Rectal smooth muscle tissue (tissue), 1 donor: Measurements from ENCODE around the gene PDE3A.
"Not testable (repeated sequence)": the region's sequence is repeated elsewhere in the genome, so short reads cannot be mapped to it uniquely, and the experiment has no call there.

Experiments
- H3K27ac ChIP-seq: one replicate; pipeline ENCODE4 v1.7.0; 2013; ENCODE audit warnings: low read depth, low read length, inconsistent platforms
- H3K27me3 ChIP-seq: one replicate; pipeline ENCODE4 v1.7.0; 2013; ENCODE audit warnings: low read length; ENCODE audit not compliant: control insufficient read depth, insufficient read depth
- H3K36me3 ChIP-seq: one replicate; pipeline ENCODE4 v1.7.0; 2013; ENCODE audit warnings: low read length; ENCODE audit not compliant: control insufficient read depth, insufficient read depth
- H3K4me1 ChIP-seq: one replicate; pipeline ENCODE4 v1.7.0; 2013; ENCODE audit warnings: low read length; ENCODE audit not compliant: control insufficient read depth, insufficient read depth
- H3K4me3 ChIP-seq: one replicate; pipeline ENCODE4 v1.7.0; 2013; ENCODE audit warnings: low read length
- H3K9ac ChIP-seq: one replicate; pipeline ENCODE4 v1.7.0; 2013; ENCODE audit warnings: low read length

The PDE3A gene

DNA sequence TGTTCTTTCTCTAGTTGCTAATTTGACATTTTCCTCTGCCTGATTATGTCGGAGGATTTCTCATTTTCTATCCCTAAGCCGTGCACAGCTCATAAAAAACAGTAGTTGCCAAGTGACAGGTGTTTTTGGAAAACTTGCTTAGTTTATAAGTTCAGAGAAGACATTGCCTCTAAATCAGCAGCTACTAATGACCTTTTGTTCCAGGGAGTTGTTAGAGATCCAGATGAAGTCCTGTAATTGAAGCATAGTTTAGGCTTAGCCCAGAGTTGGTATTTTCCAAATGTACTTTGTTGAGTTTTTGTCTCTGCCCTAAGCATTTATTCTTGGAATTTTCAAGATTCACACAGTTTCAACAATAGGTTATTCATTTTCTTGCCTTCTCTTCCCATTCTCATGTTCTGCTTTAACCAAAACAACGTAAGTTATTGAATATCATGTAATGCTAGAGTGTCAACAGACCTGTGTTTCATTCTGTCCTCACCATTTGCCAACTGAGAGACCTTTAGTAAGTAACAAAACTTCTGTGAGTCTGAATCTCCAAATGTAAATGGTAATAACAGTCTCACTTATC is 216.8 kb downstream of the PDE3A start:
- H3K27me3 ChIP-seq, result no peaks in the 10 kb centered on the region
- peak overlapping the region; percentile 20 for H3K4me3 ChIP-seq
- H3K36me3 ChIP-seq, result no peaks in the 10 kb centered on the region
- no peak overlapping the region for H3K9ac ChIP-seq
- peaks cover 14% of the 10 kb centered on the region for H3K4me1 ChIP-seq
- H3K27ac ChIP-seq, result peak overlapping the region; percentile 80

DNA sequence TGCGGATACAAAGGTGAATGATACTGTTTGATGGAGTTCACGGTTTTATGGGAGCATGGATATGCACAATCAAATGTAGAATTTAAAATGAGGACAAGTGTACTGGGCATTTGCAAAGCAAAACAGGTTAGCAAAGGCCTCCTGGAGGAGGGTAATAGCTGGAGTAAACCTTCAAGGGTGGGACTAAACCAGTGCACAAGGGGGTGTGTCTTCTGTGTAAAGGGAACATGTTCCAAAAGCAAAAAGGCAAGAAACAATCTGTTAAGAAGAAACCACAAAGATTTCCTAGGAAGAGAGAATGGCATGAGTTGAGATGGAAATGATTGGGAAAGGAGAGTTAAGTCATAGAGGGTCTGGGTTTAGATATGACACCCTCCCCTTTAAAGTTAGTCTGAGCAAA is 217.6 kb downstream of the PDE3A start:
- H3K27me3 ChIP-seq, result no peaks in the 10 kb centered on the region
- peaks cover 14% of the 10 kb centered on the region for H3K4me1 ChIP-seq
- no peak overlapping the region for H3K4me3 ChIP-seq
- peak overlapping the region; percentile 80 for H3K27ac ChIP-seq
- no peak overlapping the region for H3K9ac ChIP-seq
- no peaks in the 10 kb centered on the region for H3K36me3 ChIP-seq

- Histone ChIP-seq H3K9ac (no peak overlapping the region), H3K27me3 (no peaks in the 10 kb centered on the region), H3K4me1 (peaks cover 18% of the 10 kb centered on the region), H3K36me3 (no peaks in the 10 kb centered on the region), H3K27ac (peak overlapping the region; percentile 71), H3K4me3 (no peak overlapping the region)
Measured at GRCh38 chr12:20588042-20588441, 219.7 kb downstream of the PDE3A start.

DNA sequence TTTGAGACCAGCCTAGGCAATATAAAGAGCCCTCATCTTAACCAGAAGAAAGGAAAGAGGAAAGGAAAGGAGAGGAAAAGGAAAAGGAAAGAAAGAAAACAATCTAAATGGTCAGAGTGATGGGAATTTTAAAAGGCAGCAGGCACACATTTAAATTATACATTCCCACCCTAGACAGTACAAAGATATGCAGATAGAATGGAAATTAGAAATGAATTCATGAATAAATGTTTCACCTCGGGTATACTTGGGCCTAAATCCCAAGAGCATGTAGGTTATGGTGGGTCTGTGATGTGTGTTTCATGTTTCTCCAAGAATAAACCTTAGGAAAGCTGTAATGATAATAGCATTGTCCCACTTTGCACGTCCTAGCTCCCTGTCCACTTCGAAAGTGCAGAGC is 222.2 kb downstream of the PDE3A start:
- Histone ChIP-seq H3K4me1 (peaks cover 11% of the 10 kb centered on the region), H3K36me3 (no peaks in the 10 kb centered on the region), H3K27me3 (no peaks in the 10 kb centered on the region), H3K4me3 (no peak overlapping the region), H3K27ac (no peak overlapping the region), H3K9ac (no peak overlapping the region)

- Histone ChIP-seq H3K36me3 (no peaks in the 10 kb centered on the region), H3K4me1 (peaks cover 8% of the 10 kb centered on the region), H3K9ac (no peak overlapping the region), H3K27ac (no peak overlapping the region), H3K27me3 (no peaks in the 10 kb centered on the region), H3K4me3 (no peak overlapping the region)
Measured at GRCh38 chr12:20592556-20592955, 224.2 kb downstream of the PDE3A start.

DNA sequence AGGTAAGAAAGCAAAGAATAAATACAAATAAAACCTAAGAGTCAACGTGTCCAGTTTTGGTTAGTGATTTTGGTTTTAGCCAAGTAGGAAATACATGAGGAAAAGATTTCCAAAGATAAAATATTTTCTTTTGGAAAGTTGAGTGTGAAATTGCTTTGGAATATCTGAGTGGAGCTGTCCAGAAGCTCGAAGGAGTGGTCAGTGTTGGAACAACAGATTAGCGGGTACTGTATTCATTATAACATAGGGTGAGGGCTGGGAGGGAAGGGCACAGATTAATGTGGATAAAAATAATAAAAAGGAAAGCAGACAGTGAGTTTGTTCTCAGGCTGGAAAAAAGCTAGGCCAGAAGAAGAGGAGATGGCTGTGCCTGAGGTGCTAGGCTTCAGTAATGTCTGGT is 225.3 kb downstream of the PDE3A start:
- Histone ChIP-seq H3K4me3 (no peak overlapping the region), H3K36me3 (no peaks in the 10 kb centered on the region), H3K4me1 (peaks cover 3% of the 10 kb centered on the region), H3K27me3 (no peaks in the 10 kb centered on the region), H3K9ac (no peak overlapping the region), H3K27ac (no peak overlapping the region)

- Histone ChIP-seq H3K4me1 (peaks cover 8% of the 10 kb centered on the region), H3K36me3 (no peaks in the 10 kb centered on the region), H3K4me3 (no peak overlapping the region), H3K9ac (no peak overlapping the region), H3K27ac (no peak overlapping the region), H3K27me3 (no peaks in the 10 kb centered on the region)
Measured at GRCh38 chr12:20596061-20596460, 227.7 kb downstream of the PDE3A start.

DNA sequence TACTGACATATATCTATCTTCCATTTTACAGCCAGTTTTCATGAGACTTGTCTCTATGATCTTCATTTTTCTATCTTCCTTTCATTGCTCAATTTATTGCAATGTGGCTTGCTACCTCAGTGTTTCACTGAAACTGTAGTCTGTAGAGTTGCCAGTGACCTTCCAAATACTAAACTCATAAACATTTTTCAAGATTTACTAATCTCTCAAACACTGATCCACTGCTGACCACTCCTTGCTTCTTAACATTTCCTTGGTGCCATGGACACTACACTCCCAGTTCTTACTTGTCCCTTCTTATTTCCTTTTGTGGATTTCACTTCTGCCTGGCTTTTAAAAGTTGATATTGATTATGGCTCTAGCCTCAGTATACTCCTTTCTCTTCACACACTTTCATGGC is 231.4 kb downstream of the PDE3A start:
- no peak overlapping the region for H3K9ac ChIP-seq
- peak overlapping the region; percentile 18 for H3K27ac ChIP-seq
- H3K4me1 ChIP-seq, result peaks cover 5% of the 10 kb centered on the region
- no peak overlapping the region for H3K4me3 ChIP-seq
- H3K36me3 ChIP-seq, result no peaks in the 10 kb centered on the region
- H3K27me3 ChIP-seq, result no peaks in the 10 kb centered on the region

DNA sequence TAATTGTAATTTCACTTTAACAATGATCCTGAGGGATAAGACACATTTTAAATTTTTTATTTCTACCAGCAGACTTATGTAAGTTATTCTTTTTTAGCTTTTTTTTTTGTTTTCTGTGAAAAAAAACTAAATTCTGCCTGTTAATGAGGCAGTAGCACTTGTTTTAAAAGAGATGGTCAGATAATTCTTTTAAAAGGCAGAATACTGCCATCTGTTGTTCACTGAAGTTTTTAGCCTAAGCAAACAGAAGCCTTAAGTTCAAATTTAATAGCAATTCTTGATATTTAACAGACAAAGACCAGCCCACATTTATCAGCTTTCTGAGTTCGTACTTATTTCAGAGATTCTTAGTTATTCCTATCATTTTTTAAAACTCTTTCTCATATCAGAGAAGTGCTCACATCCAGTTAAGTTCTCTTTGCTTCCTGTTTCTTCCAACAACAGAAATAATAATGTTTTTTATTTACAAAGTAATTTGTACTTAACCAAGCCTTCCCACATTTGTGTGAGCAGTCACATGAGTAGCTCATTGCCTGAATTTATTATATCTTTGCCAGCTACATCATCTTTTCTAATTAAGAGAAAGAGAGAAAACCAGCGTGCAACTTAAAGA is 233.4 kb downstream of the PDE3A start:
- no peak overlapping the region for H3K4me3 ChIP-seq
- H3K27me3 ChIP-seq, result no peaks in the 10 kb centered on the region
- H3K27ac ChIP-seq, result peak overlapping the region; percentile 46
- no peak overlapping the region for H3K9ac ChIP-seq
- H3K4me1 ChIP-seq, result peaks cover 5% of the 10 kb centered on the region
- H3K36me3 ChIP-seq, result no peaks in the 10 kb centered on the region

DNA sequence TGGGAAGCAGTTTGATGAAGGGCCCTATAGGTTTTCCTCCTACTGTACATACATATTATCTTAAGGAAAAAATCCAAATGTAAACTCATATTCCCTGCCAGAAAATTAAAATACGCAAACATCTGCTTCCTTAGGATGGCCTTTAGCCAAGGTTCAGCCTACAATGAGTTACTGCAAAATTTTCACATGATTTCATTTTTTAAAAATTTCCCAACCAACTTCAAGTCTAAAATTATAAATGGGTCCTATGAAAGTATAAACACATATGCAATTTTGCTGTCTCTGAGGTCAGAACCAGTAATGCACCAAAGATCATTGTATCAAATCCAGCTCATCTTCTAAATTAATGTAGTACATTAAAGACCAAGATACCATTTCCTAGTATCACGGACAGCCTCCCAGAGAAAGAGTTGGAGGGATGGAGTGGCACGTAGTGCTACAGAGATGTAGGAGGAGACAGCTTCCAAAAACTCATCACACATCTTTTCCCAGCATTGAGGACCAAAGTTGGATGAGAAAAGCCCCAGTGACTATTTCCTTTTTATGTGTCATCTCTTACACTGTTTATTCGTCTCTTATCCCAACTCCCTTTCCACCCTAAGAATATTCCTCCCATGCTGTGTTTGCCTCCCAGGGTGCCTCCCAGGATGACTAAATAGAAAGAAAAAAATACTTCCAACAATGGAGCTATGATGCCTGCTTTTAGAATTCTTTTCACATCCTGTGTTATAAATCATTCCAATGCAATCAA is 234.5 kb downstream of the PDE3A start:
- Histone ChIP-seq H3K4me3 (no peak overlapping the region), H3K27me3 (no peaks in the 10 kb centered on the region), H3K4me1 (peaks cover 5% of the 10 kb centered on the region), H3K36me3 (no peaks in the 10 kb centered on the region), H3K9ac (no peak overlapping the region), H3K27ac (peak overlapping the region; percentile 46)

- no peak overlapping the region for H3K9ac ChIP-seq
- no peaks in the 10 kb centered on the region for H3K36me3 ChIP-seq
- H3K4me3 ChIP-seq, result no peak overlapping the region
- H3K27me3 ChIP-seq, result no peaks in the 10 kb centered on the region
- H3K4me1 ChIP-seq, result peaks cover 5% of the 10 kb centered on the region
- no peak overlapping the region for H3K27ac ChIP-seq
Measured at GRCh38 chr12:20604408-20605067, 236.2 kb downstream of the PDE3A start.

GRCh38 chr12:20615020-20615419 is 246.7 kb downstream of the PDE3A start:
- not testable (repeated sequence) for H3K4me1 ChIP-seq, H3K9ac ChIP-seq, H3K4me3 ChIP-seq

More at GRCh38 chr12:20615020-20615419, 246.7 kb downstream of the PDE3A start:
- H3K36me3 ChIP-seq, H3K27me3 ChIP-seq, H3K27ac ChIP-seq: not testable (repeated sequence)
